HG02571 (cell line): Measurements from ENCODE around the gene NEK7.

ENCODE experiments used
- ATAC-seq: cut with Tn5 transposase; IDR thresholded peaks from one replicate; pipeline ENCODE4 v1.9.1; 2021; ENCODE audit warnings: mild to moderate bottlenecking, moderate library complexity; ENCODE audit not compliant: unreplicated experiment

Gene NEK7

DNA sequence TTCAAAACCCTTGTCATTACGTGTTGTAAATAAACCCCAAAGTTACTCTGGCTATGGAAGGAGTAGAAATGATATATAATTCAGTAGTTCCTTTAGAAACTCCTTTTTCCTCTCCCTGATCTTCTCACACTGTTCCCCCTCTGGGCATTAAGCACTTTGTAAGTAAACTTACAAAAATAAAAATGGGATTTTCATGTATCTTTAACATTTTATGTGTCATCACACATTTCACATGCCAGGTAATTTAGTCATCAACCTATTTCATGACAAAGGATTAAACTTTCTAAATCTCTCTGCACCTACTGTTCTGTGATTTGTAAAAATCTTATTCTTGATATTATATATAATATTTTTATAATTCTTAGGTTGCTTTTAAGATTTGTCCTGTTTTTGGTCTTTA is 176.9 kb downstream of the NEK7 start:
- ATAC-seq, result no peak

DNA sequence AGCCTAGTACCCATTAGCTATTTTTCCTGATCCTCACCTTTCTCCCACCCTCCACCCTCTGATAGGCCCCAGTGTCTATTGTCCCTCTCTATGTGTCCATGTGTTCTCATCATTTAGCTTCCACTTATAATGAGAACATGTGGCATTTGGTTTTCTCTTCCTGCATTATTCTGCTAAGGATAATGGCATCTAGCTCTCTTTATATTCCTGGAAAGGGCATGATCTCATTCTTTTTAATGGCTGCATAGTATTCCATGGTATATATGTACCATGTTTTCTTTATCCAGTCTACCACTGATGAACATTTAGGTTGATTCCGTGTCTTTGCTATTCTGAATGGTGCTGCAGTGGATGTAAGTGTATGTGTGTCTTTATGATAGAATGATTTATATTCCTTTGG is 178.9 kb downstream of the NEK7 start:
- no peak for ATAC-seq

DNA sequence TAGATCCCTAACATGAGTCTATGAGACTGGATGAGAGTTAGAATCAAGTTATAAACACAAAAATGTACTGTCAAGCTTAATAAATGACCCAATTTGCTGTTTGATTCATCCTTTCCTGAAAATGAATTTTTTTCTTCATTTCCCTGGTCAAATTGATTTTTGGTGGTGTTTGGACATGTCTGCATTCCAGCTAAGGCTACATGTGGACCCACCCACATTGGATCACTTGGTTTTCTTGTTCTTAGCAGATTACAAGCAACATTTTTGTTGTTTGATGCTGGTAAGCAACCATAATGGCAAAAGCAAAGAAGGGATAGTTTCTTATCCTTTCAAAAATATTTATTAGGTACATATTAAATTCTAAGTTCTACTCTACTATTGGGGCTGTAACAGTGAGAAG is 181.1 kb downstream of the NEK7 start:
- ATAC-seq, result no peak

DNA sequence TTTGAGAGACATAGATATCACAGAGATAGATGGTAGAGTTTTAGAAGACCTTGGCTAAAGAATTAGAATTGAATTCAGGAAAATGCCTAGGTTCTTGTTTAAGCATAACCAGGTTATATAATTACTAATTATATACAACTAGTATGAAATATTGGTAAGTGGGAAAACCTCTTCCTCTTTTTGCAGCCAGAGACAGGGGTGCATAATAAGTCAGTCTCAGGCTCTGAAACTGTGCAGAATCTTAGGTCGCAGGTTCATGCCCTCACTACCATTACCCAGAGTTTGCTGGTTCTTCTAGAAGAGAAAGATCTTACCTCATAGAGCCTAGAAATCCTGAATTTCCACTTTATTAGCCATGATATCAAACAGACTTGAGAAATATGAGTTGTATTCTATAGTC is 183.3 kb downstream of the NEK7 start:
- no peak for ATAC-seq

DNA sequence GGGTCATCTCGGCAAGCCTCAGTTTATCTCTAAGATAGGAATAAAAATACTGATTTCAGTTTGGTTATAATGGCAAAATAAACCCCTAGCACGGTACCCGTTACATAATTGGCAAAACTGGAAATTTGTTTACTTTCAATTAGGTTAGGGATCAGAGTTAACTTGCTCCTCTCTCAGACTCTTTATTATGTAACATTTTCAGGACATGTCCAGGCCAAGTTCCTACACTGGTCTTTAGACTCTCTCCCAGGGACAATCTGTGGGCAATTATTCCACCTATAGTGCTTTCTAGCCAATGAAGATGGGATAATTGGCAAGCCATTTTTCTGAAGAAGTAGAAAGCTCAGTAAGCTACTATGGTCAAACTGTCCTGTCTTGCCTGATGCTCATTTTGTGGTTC is 189.4 kb downstream of the NEK7 start:
- ATAC-seq, result no peak

DNA sequence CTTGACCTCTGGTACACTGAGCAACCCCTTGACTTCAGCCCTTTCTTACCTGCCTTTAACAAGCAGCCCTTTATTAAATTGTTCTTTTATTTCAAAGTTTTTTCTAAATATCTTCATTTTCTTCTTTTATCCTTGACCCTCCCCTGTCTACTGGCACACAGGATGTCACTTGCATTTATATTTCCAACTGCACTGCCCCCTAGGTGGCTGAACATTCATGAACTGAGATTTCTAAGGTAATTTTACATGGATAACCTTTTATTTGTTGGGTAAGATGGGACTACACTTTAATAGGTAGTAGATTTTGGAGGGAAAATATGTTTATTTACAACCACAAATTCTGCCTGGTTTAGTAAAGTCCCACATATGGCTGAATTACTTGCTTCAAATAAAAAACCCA is 193.7 kb downstream of the NEK7 start:
- no peak for ATAC-seq

DNA sequence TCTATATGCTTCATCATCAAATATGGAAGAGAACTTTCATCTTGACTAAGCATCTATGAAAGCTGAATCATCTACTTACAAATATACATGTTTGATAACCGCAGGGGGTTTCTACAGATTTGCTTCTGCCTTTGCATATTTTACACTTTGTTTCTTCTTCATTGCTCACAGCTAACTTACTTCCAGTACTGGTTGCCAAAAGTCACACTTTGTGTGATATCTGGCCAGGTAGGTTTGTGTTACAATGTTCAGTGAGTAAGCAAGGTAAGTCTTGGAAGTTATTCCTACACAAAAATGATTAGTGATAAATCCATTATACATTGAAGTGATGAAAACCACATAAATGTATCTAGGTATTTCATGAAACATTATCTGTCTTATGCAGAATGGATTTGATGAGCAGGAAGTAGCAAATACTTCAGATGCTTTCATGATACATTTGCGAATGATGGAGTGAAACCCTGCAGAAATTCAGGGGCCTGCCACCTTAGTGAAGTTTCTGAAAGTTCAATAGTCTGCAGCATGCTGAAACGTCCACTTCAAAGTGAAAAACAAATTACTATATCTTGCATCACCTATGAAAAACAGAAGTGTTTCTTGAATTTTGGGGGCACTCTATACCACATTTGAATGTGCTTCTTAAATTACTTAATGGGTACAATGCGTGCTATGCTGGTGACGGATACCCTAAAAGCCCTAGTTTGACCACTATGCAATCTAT is 196.3 kb downstream of the NEK7 start:
- ATAC-seq, result peak; percentile 74

DNA sequence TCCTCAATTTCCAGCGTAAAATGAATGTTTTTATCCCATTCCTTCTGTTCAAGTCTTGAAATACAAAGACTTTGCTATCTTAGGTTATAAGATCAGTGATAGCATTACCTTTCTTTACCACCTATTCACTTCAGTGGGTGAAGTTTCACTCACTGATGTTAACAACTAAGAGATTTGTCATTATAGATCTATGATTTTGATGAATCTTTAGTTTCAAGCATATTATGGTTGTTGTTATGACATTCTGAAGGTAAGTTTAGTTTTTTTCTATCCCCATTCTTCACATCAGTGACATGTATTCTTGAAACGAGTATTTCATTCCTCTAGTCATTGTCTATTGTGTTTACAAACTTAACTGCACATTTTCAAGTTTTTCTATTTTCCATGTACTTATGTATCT is 201.1 kb downstream of the NEK7 start:
- ATAC-seq, result no peak

DNA sequence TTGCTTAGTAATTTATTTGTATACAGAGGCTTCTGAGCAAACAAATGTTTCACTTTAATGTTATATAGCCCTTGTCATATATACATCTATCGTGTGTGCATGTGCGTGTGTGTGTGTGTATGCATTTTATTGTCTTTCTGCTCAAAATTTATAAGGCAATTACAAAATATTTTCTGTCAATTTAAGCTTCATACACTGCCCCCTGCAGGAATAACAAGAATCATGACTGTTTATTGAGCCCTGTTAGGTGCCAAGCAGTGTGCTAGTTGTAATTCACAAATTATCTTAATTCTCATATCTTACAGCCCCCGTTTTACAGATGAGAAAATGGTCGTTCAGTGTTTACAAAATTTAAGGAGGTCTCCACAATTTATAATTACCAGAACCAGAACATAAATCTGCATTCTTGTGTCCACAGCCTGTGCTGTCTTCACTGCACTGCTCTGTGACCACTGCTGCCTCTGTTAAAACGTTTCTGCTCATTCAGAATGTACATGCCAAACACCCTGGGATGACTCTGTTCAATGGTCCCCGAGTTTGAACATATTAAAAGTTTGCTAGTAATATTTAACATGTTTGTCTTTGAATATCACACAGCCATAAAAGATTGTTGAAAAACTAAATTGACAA is 202.3 kb downstream of the NEK7 start:
- ATAC-seq, result no peak

DNA sequence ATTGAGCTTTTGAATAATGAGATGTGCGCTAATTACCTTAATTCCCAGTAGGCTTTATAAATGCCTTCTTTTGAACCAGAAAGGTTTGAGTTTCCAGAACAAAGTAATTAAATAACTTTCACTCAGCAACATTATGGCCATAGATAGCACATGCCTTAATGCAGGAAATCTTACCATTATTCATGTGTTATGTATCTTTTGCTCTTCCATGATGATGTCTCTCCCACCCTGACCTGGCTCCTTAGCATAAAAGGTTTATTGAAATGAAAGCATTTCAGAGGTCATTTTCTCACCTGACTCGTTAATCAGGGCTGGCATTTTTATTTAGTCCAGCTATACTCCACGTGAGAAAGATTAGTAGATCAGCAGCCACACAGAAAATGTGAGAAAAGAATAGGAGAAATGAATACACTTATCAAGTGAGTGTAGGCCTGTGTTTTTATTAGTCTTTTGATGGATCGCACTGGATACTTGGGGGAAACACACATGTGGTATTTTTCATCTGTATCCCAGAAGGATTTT is 203.5 kb downstream of the NEK7 start:
- no peak for ATAC-seq

DNA sequence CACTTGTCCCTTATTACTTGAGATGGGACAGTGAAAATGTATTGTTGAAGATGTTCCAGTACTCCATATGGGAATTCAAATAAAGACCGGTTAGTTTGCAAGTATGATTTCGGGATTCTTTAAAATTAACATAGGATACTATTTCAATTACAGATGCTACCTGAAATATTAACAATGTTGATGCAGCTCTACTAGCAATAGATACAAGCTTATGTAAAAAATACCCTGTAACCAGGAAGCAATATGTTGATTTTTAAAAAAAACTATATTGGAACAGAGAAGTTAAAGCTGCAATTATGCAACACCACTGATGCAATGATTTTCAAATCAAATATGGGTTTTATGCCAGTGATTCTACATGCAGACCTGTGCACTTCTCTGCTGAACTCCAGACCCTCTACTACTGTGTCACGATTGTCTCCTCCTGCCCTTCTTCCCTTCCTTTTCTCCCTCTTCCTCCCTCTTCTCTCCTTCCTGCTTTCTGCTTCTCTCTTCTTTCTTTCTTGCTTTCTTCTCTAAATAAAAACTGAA is 204.5 kb downstream of the NEK7 start:
- no peak for ATAC-seq

DNA sequence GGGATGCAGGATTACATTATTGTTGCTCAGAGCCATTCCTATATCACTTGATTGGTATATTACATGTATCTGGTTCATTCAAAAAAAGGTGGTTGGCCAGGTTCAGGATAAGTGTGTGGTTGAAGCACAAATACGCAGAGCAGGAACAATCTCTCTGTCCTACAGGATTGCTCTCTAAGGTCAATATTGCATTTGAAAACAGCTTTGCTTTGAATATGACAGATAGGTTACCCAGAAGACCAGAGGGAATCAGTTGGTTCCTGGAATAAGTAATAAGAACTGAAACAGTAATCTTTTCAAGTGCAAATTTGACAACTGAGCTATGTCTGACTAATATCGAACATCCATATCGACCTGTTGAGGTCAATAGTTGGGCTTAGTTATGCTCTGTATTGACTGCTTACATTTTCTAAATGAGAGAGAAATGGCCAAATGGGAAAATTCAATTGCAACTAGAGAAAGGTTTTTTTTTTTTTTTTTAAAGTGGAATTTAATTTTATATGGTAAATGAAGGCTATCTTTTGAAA is 206.9 kb downstream of the NEK7 start:
- peak; percentile 68 for ATAC-seq

DNA sequence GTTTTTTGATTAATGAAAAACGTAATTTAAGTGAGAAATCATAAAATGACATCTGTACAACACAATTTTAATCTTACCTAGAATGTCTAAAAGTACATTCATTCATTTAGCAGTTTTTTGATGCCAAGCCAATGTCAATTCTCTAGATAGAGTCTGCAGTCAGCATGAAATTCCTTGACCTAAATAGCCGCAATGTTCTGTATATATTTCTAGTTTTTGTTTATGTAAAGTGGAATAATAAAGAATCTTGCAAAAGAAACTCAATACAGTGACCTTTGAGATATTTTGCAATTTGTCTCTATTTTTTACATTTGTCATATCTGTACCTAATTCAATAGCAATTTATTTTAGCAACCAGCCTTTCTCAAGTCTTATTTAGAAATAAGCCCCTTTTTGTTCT is 207.7 kb downstream of the NEK7 start:
- no peak for ATAC-seq

DNA sequence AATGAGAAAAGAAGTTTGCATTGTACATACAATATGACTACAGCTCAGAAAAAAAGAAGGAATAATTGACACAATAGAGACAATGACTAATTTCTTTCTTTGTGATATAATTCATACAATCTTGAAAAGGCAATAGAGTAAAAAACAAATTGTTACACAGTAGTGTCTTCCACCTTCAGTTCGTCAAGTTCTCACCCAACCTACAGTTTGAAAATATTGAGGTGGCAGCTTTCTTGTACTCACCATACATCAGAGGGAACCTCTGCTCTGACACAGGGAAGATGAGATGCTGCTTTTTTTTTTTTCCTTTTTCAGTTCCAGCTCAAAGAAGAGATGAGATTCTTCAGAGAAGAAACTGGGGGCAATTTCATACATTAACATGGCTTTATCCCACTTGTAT is 210.5 kb downstream of the NEK7 start:
- ATAC-seq, result no peak

DNA sequence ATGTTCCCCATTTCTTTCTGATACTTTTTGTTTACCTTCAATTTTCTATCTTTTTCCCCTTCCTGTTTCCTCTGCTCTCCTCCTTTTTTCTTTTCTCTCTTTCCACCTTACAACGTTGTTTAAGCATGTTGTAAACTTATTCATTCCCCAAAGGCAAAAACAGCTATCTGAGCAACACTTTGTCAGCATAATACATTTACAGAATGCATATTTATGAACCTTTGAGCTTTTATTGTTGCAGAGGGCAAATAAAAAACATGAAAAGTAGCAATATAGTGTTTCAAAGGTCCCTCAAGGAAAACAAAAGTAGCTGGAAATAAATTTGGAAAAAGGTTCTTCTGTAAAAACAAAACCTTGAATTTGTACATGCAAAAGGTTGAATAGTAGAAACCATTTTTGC is 214.2 kb downstream of the NEK7 start:
- no peak for ATAC-seq
